OCI-LY1 (cell line): ENCODE results near the gene NFIB.

Experiments
- H2AFZ ChIP-seq: fragments of 200-600 bp; sonication (generic), shearing (Covaris generic); 2 replicates; pipeline ENCODE4 v1.6.0; 2014; ENCODE audit warnings: antibody characterized with exemption, mild to moderate bottlenecking, low read length
- H3F3A ChIP-seq: fragments of 200-600 bp; sonication (generic), shearing (Covaris generic); 2 replicates; pipeline ENCODE4 v1.6.0; 2014; ENCODE audit warnings: mild to moderate bottlenecking, antibody characterized with exemption, low read length, moderate library complexity; ENCODE audit not compliant: insufficient read depth
- H3K27ac ChIP-seq: fragments of 200-600 bp; sonication (generic); 2 replicates; pipeline ENCODE4 v1.5.1; 2014; ENCODE audit warnings: low read length, mixed run types, mild to moderate bottlenecking, low read depth; ENCODE audit not compliant: poor library complexity, severe bottlenecking
- H3K27me3 ChIP-seq: fragments of 200-600 bp; sonication (generic); 2 replicates; pipeline ENCODE4 v1.6.0; 2014; ENCODE audit warnings: antibody characterized with exemption, mild to moderate bottlenecking, low read length, moderate library complexity; ENCODE audit not compliant: insufficient read depth
- H3K36me3 ChIP-seq: fragments of 200-600 bp; sonication (generic); 2 replicates; pipeline ENCODE4 v1.6.1; 2014; ENCODE audit warnings: mild to moderate bottlenecking, antibody characterized with exemption, low read length, moderate library complexity, mixed read lengths; ENCODE audit not compliant: insufficient read depth
- H3K4me1 ChIP-seq: fragments of 200-600 bp; sonication (generic); 2 replicates; pipeline ENCODE4 v1.5.1; 2014; ENCODE audit warnings: mild to moderate bottlenecking, low read length, moderate library complexity; ENCODE audit not compliant: insufficient read depth, severe bottlenecking
- H3K4me2 ChIP-seq: fragments of 200-600 bp; sonication (generic), shearing (Covaris generic); 2 replicates; pipeline ENCODE4 v1.6.1; 2014; ENCODE audit warnings: low read length
- H3K4me3 ChIP-seq: fragments of 200-600 bp; sonication (generic); 2 replicates; pipeline ENCODE4 v1.5.1; 2014; ENCODE audit warnings: low read length, low read depth, mild to moderate bottlenecking, mixed read lengths; ENCODE audit not compliant: poor library complexity, severe bottlenecking
- H3K79me2 ChIP-seq: fragments of 200-600 bp; shearing (Covaris generic); 2 replicates; pipeline ENCODE4 v1.6.1; 2016; ENCODE audit warnings: mixed run types, low read length, mixed read lengths; ENCODE audit not compliant: insufficient read depth
- H3K9ac ChIP-seq: fragments of 200-600 bp; sonication (generic), shearing (Covaris generic); 2 replicates; pipeline ENCODE4 v1.6.1; 2014; ENCODE audit warnings: mild to moderate bottlenecking, low read length, mixed read lengths
- H3K9me2 ChIP-seq: fragments of 200-600 bp; sonication (generic), shearing (Covaris generic); 2 replicates; pipeline ENCODE4 v1.6.1; 2014; ENCODE audit warnings: low read depth, mild to moderate bottlenecking, low read length, mixed read lengths
- H3K9me3 ChIP-seq: fragments of 200-600 bp; shearing (Covaris generic); 2 replicates; pipeline ENCODE4 v1.6.1; 2014; ENCODE audit warnings: low read length, mixed read lengths
- H4K20me1 ChIP-seq: fragments of 200-600 bp; sonication (generic), shearing (Covaris generic); 2 replicates; pipeline ENCODE4 v1.6.0; 2016; ENCODE audit warnings: mild to moderate bottlenecking, low read length; ENCODE audit not compliant: insufficient read depth
- CTCF ChIP-seq: fragments of 200-600 bp; sonication (generic), shearing (Covaris generic); IDR thresholded peaks from 2 replicates; pipeline ENCODE4 v1.5.1; 2017; ENCODE audit warnings: mild to moderate bottlenecking, antibody characterized with exemption, low read length, moderate library complexity, mixed read lengths
- EZH2 ChIP-seq: fragments of 200-600 bp; sonication (generic), shearing (Covaris generic); IDR thresholded peaks from 2 replicates; pipeline ENCODE4 v1.8.0; 2017; ENCODE audit warnings: borderline replicate concordance, mixed run types, mild to moderate bottlenecking, antibody characterized with exemption, low read length, moderate library complexity, mixed read lengths

The NFIB gene

GRCh38 chr9:14288433-14288832, 25.5 kb downstream of the NFIB start:
- Histone ChIP-seq H3K27ac (no peak overlapping the region), H3K9me2 (no peaks in the 10 kb centered on the region), H3K27me3 (no peaks in the 10 kb centered on the region), H3K4me1 (no peaks in the 10 kb centered on the region), H3K4me2 (no peak overlapping the region), H3K9me3 (no peaks in the 10 kb centered on the region), H2AFZ (no peak overlapping the region), H3K79me2 (no peaks in the 10 kb centered on the region), H4K20me1 (no peaks in the 10 kb centered on the region), H3K9ac (no peak overlapping the region), H3K4me3 (no peak overlapping the region), H3K36me3 (no peaks in the 10 kb centered on the region), H3F3A (no peaks in the 10 kb centered on the region)
- TF ChIP-seq CTCF (no peak), EZH2 (no peak)

- Histone ChIP-seq H3K9me3 (no peaks in the 10 kb centered on the region), H3K4me1 (peaks cover 11% of the 10 kb centered on the region), H3K36me3 (no peaks in the 10 kb centered on the region), H3K4me2 (no peak overlapping the region), H3K27ac (no peak overlapping the region), H3K79me2 (no peaks in the 10 kb centered on the region), H2AFZ (no peak overlapping the region), H3K4me3 (no peak overlapping the region), H3K9me2 (no peaks in the 10 kb centered on the region), H3F3A (no peaks in the 10 kb centered on the region), H3K9ac (no peak overlapping the region), H3K27me3 (no peaks in the 10 kb centered on the region), H4K20me1 (no peaks in the 10 kb centered on the region)
- TF ChIP-seq EZH2 (no peak), CTCF (no peak)
Measured at GRCh38 chr9:14286121-14286520, 27.8 kb downstream of the NFIB start.

- Histone ChIP-seq H3K36me3 (no peaks in the 10 kb centered on the region), H3K4me1 (peaks cover 11% of the 10 kb centered on the region), H3F3A (no peaks in the 10 kb centered on the region), H2AFZ (no peak overlapping the region), H3K79me2 (no peaks in the 10 kb centered on the region), H3K9ac (no peak overlapping the region), H3K9me3 (no peaks in the 10 kb centered on the region), H3K27me3 (no peaks in the 10 kb centered on the region), H3K4me2 (no peak overlapping the region), H3K27ac (no peak overlapping the region), H3K9me2 (no peaks in the 10 kb centered on the region), H3K4me3 (no peak overlapping the region), H4K20me1 (no peaks in the 10 kb centered on the region)
- TF ChIP-seq EZH2 (no peak), CTCF (no peak)
Measured at GRCh38 chr9:14283276-14283675, 30.7 kb downstream of the NFIB start.
